ENCODE data around the gene AGBL1. TPM values are rescaled to one million over a fixed set of nuclear protein-coding genes. Genes with fewer than 3 reads are reported as not detected.

The AGBL1 gene
- total RNA-seq, 8 experiments from 2014 or later: 0.05 to 0.38 (median 0.24) TPM; not detected in 1

DNA sequence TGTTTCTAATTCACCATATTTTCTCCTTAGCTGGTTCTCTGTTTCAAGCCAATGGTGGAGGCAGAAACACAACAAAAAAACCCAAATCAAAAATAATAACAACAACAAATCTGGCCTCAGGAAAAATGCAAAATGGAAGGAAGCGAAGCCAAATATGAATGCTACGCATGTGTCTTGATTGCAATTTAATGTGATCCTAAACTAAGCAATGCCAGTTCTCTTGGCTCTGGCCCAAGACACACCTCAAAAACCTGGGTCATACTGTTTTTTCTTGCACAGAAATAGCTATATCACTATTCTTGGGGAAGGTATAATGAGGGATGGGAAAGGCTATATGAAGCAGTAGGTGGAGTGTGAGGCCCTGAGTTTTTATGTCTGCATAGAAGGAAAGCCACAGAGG, 724.7 kb downstream of the AGBL1 start:
- ATAC-seq (replicated peaks in 6 of 8): no peak
- no peak overlapping the region for H3K27ac ChIP-seq
- WGBS, 10 experiments: 17 to 100% (median 93%) methylated on average over 1 to 2 of the region's 2 CpGs; no CpG with 5 or more reads in 2 of the 10 experiments
- in situ Hi-C loops (cut with MboI; ENCODE audit: low pct_unique_long_range_greater_than_20kb in 2 of 9, low sequenced_read_pairs in 9 of 9, unreplicated experiment in 9 of 9): no loop called here
- no peak overlapping the region for H3K4me3 ChIP-seq
- H3K4me1 ChIP-seq (replicated peaks in 1 of 2): peaks cover 0 to 4% of the 10 kb centered on the region in 2 donors

DNA sequence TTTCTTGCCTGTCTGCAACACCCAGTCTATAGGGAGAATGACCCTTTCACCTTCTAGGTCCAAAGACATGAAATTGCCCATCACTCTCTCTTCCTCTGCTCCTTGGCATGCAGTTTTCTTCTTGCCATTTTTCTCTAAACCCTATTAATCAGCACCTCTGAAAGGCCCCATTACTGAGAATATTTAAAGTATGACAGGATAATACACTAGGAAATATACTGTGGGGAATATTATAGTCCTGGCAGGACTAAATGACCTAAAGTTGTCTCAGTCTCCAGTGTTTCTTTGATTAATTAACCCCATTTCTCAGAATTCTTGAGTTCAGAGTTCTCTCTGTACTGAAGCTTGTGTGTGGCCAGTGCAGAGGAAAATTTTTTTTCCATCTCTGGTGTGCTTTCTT, 730.7 kb downstream of the AGBL1 start:
- in situ Hi-C loops (cut with MboI; ENCODE audit: low pct_unique_long_range_greater_than_20kb in 2 of 9, low sequenced_read_pairs in 9 of 9, unreplicated experiment in 9 of 9): no loop called here
- no peak overlapping the region for H3K27ac ChIP-seq
- H3K4me3 ChIP-seq: no peak overlapping the region
- peaks cover 3 to 11% of the 10 kb centered on the region in 2 donors for H3K4me1 ChIP-seq (replicated peaks in 1 of 2)
- peak in 3 of 8 experiments; percentile 58 to 64 (median 59) for ATAC-seq (replicated peaks in 6 of 8)

DNA sequence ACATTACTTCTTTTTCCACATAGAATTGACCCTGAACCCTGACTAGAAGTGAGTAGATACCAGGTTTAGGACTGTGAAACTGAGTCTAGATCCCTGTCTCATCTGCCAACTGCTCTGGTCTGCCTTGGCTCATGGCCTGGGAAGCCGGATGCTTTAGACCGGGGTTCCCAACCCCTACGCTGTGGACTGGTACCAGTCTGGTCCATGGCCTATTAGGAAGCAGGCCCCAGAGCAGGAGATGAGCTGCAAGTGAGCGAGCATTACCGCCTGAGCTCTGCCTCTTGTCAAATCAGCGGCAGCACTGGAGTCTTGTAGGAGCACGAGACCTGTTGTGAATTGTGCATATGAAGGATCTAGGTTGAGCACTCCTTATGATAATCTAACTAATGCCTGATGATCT, 734.2 kb downstream of the AGBL1 start:
- 0 to 91% (median 40%) methylated on average over 1 to 5 of the region's 7 CpGs; no CpG with 5 or more reads in 5 of the 10 experiments for WGBS, 10 experiments
- no peak for ATAC-seq (replicated peaks in 6 of 8)
- H3K4me3 ChIP-seq: no peak overlapping the region
- in situ Hi-C loops (cut with MboI; ENCODE audit: low pct_unique_long_range_greater_than_20kb in 2 of 9, low sequenced_read_pairs in 9 of 9, unreplicated experiment in 9 of 9): no loop called here
- H3K4me1 ChIP-seq (replicated peaks in 1 of 2): peaks cover 3 to 8% of the 10 kb centered on the region in 2 donors
- H3K27ac ChIP-seq: no peak overlapping the region

DNA sequence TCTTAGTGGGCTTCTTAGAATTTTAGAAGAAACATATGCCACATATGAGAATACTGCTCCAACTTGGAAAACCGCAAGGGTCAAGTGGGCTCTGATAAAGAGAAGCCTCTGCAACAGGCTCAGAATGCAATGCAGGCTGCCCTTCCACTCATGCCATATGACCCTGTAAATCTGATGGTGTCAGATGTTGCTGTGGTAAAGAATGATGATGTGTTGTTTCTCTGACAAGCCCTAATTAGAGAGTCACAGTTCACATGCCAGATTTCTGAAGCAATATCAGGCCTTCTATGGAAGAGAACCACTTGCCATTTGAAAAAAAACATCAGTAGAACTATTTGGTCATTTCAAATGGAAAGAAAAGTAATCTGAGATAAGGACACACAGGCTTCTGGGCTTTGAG, 749.6 kb downstream of the AGBL1 start:
- Histone ChIP-seq H3K4me1 (replicated peaks in 1 of 2) (peaks cover 4 to 7% of the 10 kb centered on the region in 2 donors), H3K27ac (no peak overlapping the region), H3K4me3 (no peak overlapping the region)
- WGBS, 10 experiments: 0 to 100% (median 44%) methylated on average over 1 of the region's 1 CpG; no CpG with 5 or more reads in 5 of the 10 experiments
- ATAC-seq (replicated peaks in 6 of 8): peak in 3 of 8 experiments; percentile 32 to 73 (median 67)
- in situ Hi-C loops (cut with MboI; ENCODE audit: low pct_unique_long_range_greater_than_20kb in 2 of 9, low sequenced_read_pairs in 9 of 9, unreplicated experiment in 9 of 9): no loop called here

DNA sequence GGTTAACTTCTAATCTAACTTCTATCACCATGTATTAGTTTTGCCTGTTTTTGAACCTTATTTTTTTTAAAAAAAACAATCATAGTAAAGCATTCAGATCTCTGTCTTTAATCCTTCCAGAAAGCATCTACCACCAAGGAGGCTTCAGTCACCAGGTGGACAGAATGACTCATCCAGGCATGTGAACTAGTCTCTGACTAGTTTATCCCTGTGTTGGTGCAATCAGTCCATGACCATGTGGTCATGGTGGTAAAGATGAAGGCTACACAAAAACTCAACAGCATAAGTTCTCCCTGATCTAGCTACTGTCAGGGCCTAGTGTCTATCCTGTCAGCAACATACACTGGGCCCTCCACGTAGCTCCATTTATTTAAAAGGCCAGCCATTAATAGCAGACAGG, 750.6 kb downstream of the AGBL1 start:
- in situ Hi-C loops (cut with MboI; ENCODE audit: low pct_unique_long_range_greater_than_20kb in 2 of 9, low sequenced_read_pairs in 9 of 9, unreplicated experiment in 9 of 9): no loop called here
- WGBS, 10 experiments: 0 to 100% (median 88%) methylated on average over 1 of the region's 1 CpG; no CpG with 5 or more reads in 5 of the 10 experiments
- ATAC-seq (replicated peaks in 6 of 8): peak in 1 of 8 experiments; percentile 21
- Histone ChIP-seq H3K27ac (no peak overlapping the region), H3K4me1 (replicated peaks in 1 of 2) (peaks cover 4 to 7% of the 10 kb centered on the region in 2 donors), H3K4me3 (no peak overlapping the region)

DNA sequence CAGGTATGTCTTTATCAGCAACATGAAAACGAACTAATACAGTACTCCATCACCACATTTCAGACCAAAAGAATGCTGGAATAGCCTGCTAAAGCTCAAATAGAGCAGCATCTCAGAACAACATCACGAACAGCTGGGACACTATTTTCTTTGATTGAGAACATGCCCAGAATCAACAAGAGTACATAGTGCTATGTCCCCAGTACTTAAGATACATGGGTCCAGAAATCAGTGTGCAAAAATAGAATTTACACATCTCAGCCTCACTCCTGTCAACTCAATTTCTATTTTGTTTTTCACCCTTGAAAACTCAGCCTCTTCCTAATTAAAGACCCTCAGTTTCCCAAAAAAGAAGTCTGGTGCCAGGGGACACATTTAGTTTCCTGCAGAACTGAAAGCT, 753.9 kb downstream of the AGBL1 start:
- 0 to 100% (median 79%) methylated on average over 1 to 2 of the region's 2 CpGs; no CpG with 5 or more reads in 3 of the 10 experiments for WGBS, 10 experiments
- in situ Hi-C loops (cut with MboI; ENCODE audit: low pct_unique_long_range_greater_than_20kb in 2 of 9, low sequenced_read_pairs in 9 of 9, unreplicated experiment in 9 of 9): no loop called here
- Histone ChIP-seq H3K4me3 (no peak overlapping the region), H3K27ac (no peak overlapping the region), H3K4me1 (replicated peaks in 1 of 2) (peaks cover 20% of the 10 kb centered on the region in 2 donors)
- ATAC-seq (replicated peaks in 6 of 8): no peak

DNA sequence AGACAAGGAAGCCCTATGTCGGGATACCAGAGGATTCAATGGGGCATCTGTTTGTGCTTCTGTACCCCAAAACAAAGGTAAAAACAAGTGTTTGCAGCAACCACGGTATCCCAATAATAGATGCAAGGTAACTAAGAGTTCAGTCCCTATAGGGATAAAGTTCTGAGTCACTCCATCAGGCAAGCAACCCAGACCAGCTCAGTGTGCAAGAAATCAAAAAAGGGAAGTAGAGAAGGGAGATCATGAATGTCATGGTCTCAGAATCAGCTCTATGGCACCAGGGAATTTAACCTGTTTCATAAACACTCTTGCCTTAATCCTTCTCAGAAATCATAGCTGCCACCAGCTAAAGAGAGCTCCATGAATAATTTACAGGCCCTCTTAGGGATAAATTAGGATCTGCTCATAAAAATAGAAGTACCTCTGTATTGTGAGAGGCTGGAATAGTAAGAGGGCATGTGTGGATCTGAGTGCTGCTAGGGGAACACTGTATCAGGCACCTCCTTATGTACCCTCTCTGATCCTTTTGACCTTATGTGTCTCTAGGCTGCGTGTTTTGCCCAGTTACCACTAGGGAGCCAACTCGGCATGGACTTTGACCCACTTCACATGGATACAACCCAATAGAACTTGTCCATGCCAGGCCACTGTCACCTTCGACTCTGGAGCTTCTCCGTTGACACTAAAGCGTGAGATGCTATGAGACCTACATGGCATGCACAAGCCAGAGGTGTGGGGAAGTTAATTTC, 754.6 kb downstream of the AGBL1 start:
- 10 to 100% (median 77%) methylated on average over 1 to 7 of the region's 7 CpGs; no CpG with 5 or more reads in 2 of the 10 experiments for WGBS, 10 experiments
- no peak for ATAC-seq (replicated peaks in 6 of 8)
- H3K4me1 ChIP-seq (replicated peaks in 1 of 2): peaks cover 16 to 18% of the 10 kb centered on the region in 2 donors
- H3K27ac ChIP-seq: no peak overlapping the region
- H3K4me3 ChIP-seq: no peak overlapping the region
- in situ Hi-C loops (cut with MboI; ENCODE audit: low pct_unique_long_range_greater_than_20kb in 2 of 9, low sequenced_read_pairs in 9 of 9, unreplicated experiment in 9 of 9): no loop called here

DNA sequence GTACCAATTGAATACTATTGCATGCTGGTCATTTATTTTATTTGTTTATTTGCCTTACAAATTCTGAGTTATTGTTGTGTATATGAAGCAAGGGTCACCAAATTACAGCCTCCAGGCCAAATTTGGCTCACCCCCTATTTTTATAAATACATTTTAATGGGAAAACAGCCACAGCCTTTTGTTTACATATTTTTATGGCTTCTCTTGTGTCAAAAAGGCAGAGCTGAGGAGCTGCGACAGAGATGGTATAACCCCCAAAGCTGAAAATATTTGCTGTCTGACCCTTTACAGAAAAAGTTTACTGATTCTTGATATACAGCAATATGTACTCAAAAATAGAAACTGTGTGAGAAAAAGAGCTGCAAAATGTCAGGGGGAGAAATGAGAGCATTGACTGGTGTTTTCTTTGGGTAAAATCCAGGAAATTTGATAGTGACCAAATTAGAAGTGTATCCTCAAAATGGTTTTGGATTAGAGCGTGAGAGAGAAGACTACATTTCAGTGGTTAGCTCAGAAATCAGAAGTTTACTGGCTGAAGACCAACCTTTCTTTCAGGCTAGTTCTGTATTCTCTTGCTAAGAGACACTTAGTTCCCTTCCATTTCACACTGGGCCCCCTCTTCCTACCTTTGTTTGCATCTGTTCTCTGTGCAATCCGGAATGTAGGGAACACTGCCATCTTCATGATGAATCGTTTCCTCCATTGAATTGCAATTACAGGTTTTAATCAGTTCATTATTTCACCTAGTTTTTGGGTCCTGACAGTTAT, 757.8 kb downstream of the AGBL1 start:
- ATAC-seq (replicated peaks in 6 of 8): peak in 1 of 8 experiments; percentile 38
- H3K4me1 ChIP-seq (replicated peaks in 1 of 2): peaks cover 19 to 20% of the 10 kb centered on the region in 2 donors
- no peak overlapping the region for H3K27ac ChIP-seq
- in situ Hi-C loops (cut with MboI; ENCODE audit: low pct_unique_long_range_greater_than_20kb in 2 of 9, low sequenced_read_pairs in 9 of 9, unreplicated experiment in 9 of 9): no loop called here
- no peak overlapping the region for H3K4me3 ChIP-seq
- WGBS, 10 experiments: 0 to 67% (median 31%) methylated on average over 1 to 4 of the region's 4 CpGs

DNA sequence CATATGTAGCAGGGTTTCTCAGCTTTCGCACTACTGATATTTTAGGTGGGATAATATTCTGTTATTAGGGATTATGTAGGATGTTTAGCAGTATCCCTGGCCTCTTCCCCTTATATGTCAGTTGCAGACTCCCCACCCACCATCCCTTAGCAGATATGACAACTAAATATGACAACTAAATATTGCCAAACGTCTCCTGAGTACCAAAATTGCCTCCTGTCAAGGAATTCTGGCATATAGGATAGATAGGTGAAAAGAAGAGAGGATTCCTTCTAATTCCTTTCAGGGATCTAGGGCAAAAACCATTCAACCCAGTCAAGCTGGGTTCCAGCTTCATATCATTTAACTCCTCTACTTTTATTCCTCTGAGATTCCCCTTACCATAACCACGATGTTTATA, 759.8 kb downstream of the AGBL1 start:
- in situ Hi-C loops (cut with MboI; ENCODE audit: low pct_unique_long_range_greater_than_20kb in 2 of 9, low sequenced_read_pairs in 9 of 9, unreplicated experiment in 9 of 9): no loop called here
- Histone ChIP-seq H3K27ac (no peak overlapping the region), H3K4me1 (replicated peaks in 1 of 2) (peaks cover 21 to 24% of the 10 kb centered on the region in 2 donors), H3K4me3 (no peak overlapping the region)
- 0 to 100% (median 79%) methylated on average over 1 to 3 of the region's 3 CpGs for WGBS, 10 experiments
- ATAC-seq (replicated peaks in 6 of 8): no peak

DNA sequence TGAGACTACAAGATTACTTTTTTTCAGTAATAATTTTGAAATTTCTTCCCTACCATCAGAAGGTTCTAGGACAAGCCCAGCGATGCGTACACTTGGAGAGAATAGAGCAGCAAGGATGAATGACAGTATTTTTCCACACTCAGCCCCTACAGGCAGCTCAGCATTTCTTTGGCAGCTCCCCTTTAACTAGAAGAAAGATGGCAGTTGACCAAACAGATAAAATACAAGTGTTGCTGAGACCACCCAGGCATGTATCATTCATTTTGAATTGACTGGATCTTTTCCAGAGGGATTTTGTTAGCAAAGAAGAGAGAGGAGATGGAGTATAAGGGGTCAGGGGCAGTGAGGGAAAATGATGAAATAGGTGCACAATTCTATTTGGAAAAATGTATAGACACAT, 761.3 kb downstream of the AGBL1 start:
- ATAC-seq (replicated peaks in 6 of 8): no peak
- H3K4me1 ChIP-seq (replicated peaks in 1 of 2): peaks cover 19 to 24% of the 10 kb centered on the region in 2 donors
- H3K27ac ChIP-seq: no peak overlapping the region
- in situ Hi-C loops (cut with MboI; ENCODE audit: low pct_unique_long_range_greater_than_20kb in 2 of 9, low sequenced_read_pairs in 9 of 9, unreplicated experiment in 9 of 9): no loop called here
- WGBS, 10 experiments: 0 to 86% (median 63%) methylated on average over 1 to 2 of the region's 2 CpGs; no CpG with 5 or more reads in 4 of the 10 experiments
- H3K4me3 ChIP-seq: no peak overlapping the region

DNA sequence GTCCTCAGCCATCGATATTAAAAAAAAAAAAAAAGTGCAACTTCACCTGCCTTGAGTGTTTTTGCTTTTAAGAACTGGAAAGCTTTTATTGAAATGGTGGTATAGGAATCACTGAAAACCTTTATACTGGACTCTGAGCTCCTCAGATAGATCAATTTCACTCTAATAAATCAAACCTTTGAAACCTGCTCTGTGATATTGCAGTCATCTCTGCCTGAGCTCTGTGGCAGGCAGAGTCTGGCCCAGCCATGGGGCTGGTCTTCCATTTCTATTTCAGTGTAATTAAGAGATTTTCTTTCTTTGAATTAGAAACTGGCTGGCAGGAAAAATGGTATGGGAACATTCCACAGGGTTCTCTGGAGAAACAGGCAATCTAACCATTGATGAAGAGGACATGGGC, 762.5 kb downstream of the AGBL1 start:
- WGBS, 10 experiments: 0 to 100% (median 83%) methylated on average over 1 of the region's 1 CpG; no CpG with 5 or more reads in 1 of the 10 experiments
- Histone ChIP-seq H3K27ac (no peak overlapping the region), H3K4me3 (no peak overlapping the region), H3K4me1 (replicated peaks in 1 of 2) (peaks cover 7 to 17% of the 10 kb centered on the region in 2 donors)
- peak in 5 of 8 experiments; percentile 28 to 77 (median 65) for ATAC-seq (replicated peaks in 6 of 8)
- in situ Hi-C loops (cut with MboI; ENCODE audit: low pct_unique_long_range_greater_than_20kb in 2 of 9, low sequenced_read_pairs in 9 of 9, unreplicated experiment in 9 of 9): no loop called here

DNA sequence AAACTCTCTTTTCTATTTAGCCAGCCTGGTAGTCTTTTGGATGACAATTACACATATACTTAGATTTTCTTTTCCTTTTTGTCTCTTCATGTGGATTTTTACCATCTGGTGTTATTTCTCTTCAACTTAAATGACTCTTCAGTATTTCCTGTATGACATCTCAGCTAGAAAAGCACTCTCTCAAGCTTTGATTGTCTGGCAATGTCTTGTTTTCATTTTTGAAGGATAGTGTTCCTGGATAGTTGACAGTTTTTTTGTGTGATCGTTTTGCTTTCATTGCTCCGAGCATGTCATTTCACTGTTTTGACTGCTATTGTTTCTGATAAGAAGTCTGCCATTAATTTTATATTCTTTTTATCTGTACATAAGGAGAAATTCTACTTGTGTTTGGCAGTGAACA, 766.4 kb downstream of the AGBL1 start:
- peaks cover 6 to 12% of the 10 kb centered on the region in 2 donors for H3K4me1 ChIP-seq (replicated peaks in 1 of 2)
- H3K27ac ChIP-seq: no peak overlapping the region
- in situ Hi-C loops (cut with MboI; ENCODE audit: low pct_unique_long_range_greater_than_20kb in 2 of 9, low sequenced_read_pairs in 9 of 9, unreplicated experiment in 9 of 9): no loop called here
- H3K4me3 ChIP-seq: no peak overlapping the region
- 0 to 97% (median 79%) methylated on average over 2 of the region's 2 CpGs; no CpG with 5 or more reads in 1 of the 10 experiments for WGBS, 10 experiments
- no peak for ATAC-seq (replicated peaks in 6 of 8)

DNA sequence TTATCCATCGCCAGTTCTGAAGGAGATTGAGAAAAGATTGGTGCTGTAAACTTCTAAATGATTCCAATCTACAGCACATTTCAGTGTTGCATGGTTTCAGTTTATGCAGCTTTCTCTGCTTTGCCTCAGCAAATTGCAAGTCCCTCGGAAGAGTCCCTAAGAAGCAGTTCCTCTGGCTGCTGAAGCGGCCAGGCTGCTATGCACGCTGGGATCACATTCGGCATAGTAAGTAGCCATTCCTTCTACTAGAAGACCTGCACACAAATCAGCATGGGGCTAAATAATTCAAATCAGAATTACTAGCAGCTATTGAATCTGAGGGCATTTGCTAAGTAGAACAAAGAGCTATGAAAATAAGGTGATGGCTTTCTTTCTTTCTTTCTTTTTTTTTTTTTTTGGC, 769.5 kb downstream of the AGBL1 start:
- Histone ChIP-seq H3K4me1 (replicated peaks in 1 of 2) (peaks cover 0 to 3% of the 10 kb centered on the region in 2 donors), H3K27ac (no peak overlapping the region), H3K4me3 (no peak overlapping the region)
- no peak for ATAC-seq (replicated peaks in 6 of 8)
- WGBS, 10 experiments: 19 to 98% (median 68%) methylated on average over 3 to 5 of the region's 5 CpGs; no CpG with 5 or more reads in 2 of the 10 experiments
- in situ Hi-C loops (cut with MboI; ENCODE audit: low pct_unique_long_range_greater_than_20kb in 2 of 9, low sequenced_read_pairs in 9 of 9, unreplicated experiment in 9 of 9): no loop called here
